ENCODE data around the gene GRIK3.
A peak's percentile ranks its signal among the peaks of the same experiment; 100 is the strongest.
"Not testable (repeated sequence)": the region's sequence is repeated elsewhere in the genome, so short reads cannot be mapped to it uniquely, and the experiment has no call there.

The GRIK3 gene

DNA sequence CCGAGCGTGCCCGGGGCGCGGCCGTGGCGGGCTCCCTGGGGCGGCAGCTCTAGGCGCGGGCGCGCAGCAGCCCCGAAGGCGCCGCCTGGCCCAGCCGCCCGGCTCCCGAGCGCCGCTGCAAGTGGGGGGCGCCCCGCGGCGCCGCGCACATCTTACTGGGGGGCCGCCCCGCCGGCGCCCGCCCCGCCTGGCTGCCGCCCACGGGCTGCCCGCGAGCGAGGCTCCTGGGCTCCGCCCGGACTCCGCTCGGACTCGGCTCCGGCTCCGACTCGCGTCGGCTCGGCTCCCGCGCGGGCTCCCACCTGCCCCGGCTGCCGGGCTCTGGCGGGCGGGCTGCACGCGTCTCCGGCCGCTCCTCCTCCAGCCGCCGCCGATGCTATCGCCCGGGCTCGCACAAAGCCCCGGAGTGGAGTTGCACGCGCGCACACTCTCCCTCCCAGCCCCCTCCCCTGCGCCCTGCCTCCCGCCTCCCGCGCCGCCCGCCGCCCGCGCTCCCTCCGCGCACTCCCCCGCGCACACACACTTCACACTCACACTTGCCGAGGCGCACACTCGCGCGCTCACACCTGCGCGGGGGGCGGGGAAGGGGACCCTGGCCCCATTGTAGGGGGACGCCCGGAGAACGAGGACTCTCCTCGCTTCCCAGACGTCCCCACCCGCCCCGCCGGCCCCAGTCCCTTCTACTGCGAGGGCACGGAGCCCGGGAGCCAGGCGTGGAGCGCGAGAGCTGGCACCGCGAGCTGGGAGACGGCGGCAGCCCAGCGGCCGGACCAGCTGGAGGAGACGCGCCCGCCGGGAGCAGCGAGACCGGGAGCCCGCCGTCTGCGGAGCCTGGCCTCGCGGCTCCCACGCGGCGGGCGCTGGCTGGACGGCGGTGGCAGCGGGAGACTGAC, at the start of gene GRIK3:
Gene GRIK3, minus strand, starts transcription at position 395 of the 893 bp plus-strand sequence. CDS start 407 bp downstream, outside the sequence.
- DNase-seq, result peak; percentile 62

DNA sequence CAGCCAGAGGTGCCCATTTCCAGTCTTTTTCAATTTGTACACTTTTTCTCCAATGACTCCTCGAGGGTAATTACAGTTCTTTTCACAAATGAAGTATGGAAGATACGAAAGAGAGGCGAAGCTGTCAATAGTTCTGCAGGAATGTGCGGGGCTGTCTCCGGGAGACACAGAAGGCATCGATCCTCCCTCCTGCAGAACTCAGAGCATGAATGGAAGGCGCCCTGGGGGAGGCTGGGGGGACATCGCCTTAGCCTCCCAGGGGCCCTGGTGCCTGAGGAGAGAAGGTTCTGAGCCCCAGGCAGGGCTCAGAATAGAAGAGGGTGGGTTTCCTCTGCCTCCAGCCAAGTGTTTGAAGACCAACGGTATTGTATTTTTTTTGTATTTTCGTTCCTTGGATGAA, 49.7 kb upstream of the GRIK3 start:
- no peak for DNase-seq

DNA sequence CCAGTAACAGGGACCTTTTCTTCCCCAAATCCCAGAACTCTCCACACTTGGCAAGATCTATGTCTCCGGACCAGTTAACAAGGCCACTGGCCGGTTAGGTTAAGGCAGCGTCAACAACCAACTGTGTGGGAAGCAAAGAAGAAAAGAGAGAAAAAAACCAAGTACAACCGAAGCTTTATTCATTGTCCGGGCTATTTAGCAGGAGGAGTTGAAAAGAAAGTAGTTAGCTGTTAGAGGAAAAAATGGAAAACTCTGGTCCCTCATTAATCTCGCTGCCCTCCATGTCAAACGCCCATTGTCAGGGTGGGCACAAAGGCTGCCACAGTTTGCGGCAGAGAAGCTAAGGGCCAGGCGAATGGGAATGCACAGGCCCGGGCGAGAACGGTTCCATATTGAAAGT, 49.3 kb upstream of the GRIK3 start:
- no peak for DNase-seq

DNA sequence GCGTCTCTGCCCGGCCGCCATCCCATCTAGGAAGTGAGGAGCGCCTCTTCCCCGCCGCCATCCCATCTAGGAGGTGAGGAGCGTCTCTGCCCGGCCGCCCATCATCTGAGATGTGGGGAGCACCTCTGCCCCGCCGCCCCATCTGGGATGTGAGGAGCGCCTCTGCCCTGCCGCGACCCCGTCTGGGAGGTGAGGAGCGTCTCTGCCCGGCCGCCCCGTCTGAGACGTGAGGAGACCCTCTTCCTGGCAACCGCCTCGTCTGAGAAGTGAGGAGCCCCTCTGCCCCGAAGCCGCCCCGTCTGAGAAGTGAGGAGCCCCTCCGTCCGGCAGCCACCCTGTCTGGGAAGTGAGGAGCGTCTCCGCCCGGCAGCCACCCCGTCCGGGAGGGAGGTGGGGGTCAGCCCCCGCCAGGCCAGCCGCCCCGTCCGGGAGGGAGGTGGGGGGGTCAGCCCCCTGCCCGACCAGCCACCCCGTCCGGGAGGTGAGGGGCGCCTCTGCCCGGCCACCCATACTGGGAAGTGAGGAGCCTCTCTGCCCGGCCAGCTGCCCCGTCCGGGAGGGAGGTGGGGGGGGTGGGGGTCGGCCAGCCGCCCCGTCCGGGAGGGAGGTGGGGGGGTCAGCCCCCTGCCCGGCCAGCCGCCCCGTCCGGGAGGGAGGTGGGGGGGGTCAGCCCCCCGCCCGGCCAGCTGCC, 46.1 kb upstream of the GRIK3 start:
- DNase-seq, result not testable (repeated sequence)

DNA sequence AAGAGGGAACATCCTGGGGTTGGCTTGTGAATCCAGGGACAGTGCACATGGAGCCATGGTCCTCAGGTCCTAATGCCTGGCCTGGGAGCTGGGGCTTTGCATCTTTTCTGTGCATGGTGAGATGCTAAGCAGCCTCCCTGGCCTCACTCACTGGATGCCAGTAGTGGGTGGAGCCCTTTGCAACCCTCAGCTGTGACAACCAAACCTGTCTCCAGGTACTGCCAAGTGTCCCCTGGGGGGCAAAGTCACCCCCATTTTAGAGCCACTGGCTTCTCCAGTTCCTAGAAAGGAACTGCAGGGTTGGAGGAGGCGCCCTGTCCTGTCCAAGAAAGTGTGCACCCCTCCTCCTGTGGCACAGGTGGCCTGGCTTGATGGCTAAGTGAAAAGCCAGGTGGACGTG, 44.6 kb upstream of the GRIK3 start:
- no peak for DNase-seq

DNA sequence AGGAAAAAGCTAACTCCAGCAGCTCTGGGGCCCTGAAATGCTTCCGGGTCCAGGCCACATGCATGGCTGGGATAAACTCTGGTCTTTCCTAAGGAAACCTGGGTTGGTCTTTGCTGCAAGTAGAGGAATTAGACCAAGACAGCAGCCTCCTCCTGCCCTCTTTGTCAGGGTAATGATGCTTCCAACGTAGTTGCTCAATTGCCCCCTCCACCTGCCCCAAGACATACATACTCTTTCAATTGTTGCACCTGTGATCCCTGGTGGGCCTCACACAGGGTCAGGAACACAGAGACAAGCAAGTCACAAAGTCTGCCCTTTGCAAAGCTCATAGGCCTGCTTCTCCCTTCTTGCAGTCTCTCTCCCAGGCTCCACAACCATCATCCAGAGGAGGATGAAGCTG, 41.9 kb upstream of the GRIK3 start:
- no peak for DNase-seq

DNA sequence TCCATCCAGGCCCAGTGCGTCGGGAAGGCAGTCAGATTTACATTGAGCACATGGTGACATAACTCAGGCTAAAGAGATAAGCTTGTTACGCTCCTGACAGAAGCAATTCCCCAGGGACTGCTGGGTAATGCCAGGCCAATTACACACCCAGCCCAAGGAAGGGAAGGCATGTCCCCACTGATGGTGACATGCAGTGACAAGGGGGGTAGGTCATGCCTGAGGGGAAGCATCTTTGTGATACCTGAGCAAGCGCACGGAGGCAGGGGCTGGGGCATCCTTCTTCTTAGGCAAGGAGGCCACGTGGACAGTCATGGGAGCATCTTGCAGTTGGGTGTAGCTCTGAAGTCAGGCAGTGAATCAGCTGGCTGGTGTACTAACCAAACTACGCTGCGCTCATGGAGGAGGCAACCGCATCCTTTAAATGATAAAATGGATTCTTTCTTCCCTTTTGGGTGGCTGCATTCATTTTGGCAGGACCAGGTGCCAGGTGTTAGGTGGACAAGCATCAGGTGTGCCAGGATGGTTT, 39.6 kb upstream of the GRIK3 start:
- DNase-seq, result no peak

DNA sequence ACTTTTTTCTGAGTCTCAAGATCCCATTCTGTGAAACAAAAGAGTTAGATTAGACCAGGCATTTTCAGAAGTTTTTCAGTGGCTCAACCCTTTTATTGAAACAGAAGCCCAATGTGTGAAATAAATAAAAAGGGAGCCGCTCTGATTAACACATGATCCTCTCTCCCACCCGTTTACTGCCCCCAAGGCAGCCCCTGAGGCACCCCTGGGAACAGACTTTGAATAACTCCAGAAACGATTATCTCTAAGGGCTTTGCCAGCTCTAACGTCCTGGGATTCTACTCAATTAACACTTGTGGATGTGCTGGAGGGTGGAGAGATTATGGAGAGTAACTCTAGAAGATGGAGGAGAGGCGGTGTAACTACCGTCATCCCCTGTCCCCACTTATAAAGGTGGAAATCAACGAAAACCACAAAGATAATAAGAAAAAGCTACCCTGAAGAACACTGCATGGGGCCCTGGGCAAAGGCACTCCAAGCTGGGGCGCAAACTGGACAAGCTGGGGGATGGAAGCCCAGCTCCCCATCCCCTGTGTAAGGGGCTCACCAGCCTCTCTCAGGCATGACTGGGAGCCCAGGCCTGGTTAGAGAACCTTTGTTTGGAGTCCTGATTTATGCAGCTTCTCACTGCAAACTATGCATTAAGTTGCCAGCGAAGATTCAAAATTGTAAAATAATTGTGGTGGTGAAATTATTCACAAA, 39.0 kb upstream of the GRIK3 start:
- no peak for DNase-seq

DNA sequence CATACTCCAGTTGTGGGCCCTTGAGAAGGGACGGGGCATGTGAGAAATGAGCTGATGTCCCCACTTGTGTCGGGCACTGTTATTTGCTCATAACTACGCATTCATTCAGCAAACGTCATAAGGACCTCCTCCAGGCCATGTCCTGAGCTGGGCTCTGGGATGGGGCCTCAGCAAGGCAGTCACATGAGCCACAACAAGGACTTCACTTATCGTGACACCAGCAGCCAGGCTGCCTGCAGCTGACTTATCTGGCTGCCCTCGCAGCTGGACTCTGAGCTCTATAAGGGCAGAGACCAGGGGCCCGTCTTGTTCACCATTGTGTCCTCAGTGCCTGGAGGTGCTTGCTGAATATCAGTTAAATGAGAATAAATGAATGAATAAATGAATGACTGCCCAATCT, 37.5 kb upstream of the GRIK3 start:
- no peak for DNase-seq

DNA sequence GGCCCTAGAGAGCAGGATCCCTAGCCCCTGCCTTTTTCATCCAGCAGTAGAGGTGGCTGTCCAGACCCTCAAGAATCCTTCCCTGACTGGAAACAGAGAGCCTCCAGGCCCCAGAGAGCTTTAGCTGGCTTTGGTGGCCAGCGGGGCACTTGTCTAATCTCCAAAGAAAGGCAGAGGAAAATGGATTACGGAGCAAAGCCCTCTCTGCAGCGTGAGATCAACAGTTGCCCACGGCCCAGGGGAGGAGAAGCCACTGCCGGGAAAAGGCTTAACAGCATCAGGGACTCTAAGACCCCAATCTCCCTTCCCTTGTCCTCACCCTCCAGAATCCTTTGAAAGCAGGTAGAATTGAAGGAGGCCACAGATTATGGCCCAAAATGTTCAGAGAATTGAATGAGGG, 35.8 kb upstream of the GRIK3 start:
- DNase-seq, result no peak

DNA sequence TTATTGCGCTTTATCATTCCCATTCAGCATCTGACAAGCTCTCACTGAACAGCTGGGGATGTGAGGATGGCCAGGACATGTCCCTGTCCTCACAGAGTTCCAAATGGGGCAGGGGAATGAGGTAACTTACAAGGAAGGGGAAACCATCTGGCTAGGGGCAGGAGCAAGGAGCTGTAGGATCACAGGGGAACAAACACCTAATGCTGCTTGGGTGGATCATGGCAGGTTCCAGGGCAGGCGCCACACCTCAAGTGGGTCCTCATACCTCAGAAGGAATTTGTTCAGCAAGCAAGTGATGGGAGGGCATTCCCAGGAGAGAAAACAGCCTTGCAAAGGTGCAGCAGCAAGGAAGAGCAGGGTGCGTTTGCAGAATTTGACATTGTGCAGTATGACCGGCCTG, 35.1 kb upstream of the GRIK3 start:
- no peak for DNase-seq

DNA sequence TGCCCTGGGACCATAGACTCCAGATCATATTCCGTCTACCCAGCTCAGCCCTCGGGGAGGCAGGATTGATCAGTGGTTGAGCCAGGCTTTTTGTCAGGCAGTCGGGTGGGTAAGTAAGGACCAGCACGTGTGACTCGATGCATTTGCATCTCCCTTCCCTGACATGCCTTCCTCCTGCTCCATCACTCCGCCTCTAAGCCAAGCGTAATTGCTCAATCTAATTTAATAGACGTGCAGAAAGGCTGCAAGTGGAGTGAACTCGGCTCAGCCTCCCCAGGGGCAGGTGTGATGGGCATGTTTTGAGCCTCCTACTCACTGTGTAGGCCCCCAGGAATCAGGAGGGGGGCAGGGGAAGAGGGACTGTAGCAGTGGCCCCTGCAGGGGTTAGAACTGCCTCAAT, 34.6 kb upstream of the GRIK3 start:
- no peak for DNase-seq

DNA sequence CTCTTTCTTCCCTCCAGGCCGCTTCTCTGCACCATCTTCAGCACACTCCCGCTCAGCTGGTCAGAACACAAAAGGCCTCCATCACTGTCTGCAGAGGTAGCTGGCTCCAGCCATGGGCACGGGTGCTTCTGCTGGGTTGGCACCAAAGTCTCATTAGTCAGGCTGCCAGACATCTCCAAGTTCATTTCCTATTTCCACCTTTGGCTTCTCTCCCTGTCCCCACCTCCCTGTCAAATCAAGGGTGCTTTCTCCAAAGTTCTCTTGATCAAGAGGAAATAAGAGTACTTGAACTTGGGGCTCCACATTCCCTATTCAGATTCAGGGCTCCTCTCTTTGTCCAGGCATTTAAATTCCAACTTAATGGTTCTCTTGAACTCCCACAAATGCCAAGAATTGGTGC, 33.9 kb upstream of the GRIK3 start:
- no peak for DNase-seq

DNA sequence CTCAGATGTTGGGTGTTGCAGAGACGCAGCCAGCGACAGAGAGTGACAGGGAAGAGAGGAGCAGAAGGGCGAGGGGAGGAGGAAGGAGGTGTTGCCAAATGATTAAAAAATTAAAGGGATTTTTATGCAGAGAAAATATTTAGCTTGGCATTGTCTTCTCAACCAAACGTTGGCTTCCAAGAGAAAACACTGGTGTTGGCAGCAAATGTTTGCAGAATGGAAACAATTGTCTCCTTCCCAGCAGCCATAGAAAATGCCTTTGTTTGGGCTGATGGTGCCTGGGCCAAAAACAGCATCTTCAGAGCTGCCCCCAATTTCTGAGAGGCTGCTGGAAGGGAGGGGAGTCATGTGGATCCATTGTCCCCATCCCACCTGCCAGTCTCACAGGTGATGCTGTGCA, 29.7 kb upstream of the GRIK3 start:
- no peak for DNase-seq

DNA sequence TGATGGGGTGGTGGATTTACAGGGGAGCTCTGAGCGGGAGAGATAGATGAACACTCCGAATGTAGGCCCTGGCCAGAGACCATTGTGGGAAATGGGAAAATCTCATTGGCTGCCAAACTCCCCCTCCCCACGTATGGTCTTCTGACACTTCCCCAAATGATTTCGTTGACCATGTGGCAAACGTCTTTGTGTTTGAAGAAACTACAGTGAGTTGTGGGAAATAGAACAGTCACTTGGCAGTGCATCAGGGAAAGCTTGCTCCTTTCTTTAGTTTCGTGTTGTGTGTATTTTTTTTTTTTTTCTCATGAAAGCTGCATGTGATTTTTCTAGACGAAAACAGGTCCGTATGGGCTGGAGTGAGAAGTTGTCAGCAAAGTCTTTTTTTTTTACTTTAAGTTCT, 25.0 kb upstream of the GRIK3 start:
- DNase-seq, result no peak

DNA sequence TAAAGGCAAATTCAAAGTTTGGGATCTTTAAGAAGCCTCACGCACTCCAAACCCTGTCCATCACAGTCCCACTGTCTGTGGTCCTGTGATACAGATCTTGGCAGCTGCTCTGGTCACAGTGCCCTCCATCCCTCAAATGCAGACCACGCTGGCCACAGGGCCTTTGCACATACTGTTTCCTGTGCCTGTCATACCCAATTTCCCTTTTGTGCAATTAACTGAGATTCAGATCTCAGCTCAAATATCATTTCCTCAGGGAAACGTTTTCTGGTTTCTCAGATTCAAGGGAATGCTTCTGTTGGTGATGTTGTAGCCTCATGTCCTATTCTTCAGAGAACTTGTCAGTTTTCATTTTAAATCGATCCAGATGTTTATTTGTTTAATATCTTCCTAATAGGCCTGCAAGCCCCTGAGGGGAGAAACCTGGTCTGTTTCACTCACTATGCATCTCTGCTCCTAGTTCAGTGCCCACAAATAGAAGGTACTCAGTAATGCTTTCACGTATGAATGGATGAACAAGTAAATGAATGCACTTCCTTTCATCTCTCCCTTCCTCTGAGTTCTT, 24.2 kb upstream of the GRIK3 start:
- DNase-seq, result no peak

DNA sequence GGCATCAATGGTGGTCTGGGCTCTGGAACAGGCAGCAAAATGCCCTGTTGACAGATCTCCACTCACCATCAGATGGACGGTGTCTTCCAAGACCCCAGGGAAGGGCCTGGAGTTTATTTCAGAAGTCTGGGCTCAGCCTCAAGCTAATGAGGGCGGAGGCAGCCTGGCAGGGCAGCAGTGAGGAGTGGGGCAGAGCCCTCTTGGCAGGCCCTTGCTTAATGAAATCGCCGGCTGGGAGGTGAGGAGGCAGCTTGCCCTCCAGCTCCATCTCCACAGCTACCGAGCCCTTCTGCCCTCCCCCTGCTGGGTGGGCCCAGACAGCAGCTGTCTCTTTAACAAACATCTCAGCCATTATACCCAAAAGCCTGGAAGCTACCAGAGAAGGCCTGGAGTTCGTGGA, 22.0 kb upstream of the GRIK3 start:
- DNase-seq, result no peak

DNA sequence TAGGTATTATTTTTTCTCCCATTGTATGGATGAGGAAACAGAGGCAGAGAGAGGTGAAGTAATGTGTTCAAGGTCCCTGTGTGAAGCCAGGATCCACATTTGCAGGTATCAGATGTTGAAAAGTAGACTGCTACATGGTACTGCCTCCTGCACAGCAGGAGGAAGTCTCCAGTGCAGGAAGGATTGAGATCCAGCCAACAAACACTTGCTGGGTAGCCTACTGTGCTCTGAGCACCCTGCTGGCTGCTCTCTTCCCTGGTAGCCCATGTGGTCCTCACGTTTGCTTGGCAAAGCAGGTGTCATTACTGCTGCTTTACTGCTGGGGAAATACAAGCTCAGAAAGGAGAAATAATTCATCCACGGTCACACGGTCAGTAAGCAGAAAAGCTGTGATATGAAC, 21.3 kb upstream of the GRIK3 start:
- DNase-seq, result no peak

DNA sequence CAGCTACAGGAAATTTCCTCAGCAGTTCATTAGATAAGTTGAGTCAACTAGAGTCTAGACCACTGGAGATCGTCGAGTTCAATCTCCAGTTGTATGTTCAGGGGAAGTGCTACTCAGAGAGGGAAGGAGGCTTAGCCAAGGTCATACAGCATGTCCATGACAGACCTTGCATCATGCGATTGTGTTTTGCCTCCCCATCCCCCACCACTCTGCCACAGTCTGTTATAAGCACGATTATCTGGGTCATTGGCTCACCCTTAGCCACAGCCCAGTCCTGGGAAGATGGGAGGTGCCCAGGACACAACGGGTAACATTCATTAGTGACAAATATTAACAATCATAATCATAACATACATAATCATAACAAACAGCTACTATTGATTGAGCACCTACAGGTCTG, 18.9 kb upstream of the GRIK3 start:
- DNase-seq, result no peak

DNA sequence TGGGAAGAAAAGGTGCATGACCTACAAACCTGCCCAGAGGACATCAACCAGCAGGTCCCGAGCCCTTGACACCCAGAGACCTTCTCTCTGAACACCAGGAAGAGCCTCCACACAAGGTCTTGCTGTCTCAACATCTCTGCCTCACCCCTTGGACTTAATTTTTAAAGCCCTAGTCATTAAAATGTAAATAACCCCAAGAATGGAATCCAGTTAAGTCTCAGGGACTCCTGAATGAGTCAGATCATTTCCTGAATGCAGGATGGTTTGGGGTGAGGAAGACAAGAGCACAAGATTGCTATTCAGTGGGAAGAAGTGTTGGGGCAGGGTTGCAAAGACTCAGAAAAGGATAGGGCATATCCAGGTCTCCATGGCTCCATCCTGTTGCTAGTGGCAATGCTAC, 17.8 kb upstream of the GRIK3 start:
- DNase-seq, result no peak

DNA sequence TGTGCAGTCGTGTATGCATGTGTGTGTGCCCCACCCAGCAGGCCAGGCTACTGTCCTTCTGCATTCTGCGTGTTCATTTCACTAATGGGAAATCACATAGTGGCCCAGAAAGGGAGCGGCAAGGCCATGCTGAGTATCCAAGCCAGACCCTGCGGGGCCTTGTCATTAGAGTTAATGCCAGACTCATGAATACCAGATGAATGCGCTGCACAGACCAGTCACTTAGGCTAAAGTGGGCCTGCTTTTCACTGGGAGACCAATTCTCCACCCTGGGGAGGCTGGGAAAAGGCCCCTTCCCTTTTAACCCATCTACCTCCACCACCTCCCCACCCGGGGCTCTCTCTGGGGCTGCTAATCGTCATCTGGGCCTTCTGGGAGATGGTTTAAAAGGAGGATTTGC, 17.0 kb upstream of the GRIK3 start:
- DNase-seq, result no peak

DNA sequence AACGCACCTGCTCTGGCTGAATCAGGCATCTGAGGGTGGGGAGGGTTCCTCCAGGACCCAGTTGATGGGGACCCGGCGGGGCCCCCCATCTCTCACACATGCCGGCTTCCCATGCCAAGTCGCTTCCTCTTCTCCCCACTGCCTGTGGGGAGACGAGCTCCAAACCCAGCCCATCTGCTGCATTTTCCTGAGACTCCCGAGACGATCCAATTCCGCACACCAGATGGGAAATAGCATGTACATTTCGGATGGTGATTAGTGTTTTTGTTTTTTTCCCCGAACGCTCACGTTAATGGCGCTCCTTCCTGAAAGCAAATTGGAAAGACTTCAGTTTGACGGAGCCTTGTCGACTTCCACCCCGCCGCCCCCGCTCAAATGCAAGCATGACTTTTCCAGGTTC, 13.2 kb upstream of the GRIK3 start:
- DNase-seq, result no peak

DNA sequence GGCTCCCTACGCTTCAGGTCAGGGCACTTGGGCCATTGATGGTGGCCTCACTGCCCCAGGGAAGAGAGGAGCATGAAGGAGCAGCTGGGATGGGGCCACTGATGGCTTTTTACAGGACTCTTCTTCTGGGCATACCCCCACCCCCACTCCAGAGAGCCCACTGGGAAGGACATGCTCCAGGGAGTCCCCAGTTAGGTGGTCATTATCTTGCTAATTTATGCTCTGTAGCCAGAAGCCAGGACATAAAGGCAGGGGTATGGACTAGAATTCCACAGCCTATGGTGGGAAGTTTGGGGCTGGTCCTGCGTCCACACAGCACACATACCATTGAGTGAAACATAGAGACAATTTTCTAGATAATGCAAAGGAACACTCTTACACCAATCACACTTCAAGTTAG, 8.8 kb upstream of the GRIK3 start:
- no peak for DNase-seq
